GM13976 (cell line): ENCODE data around the gene LXN.
"Not testable (repeated sequence)": the region's sequence is repeated elsewhere in the genome, so short reads cannot be mapped to it uniquely, and the experiment has no call there.

ENCODE experiments used
- DNase-seq: peaks from one replicate; pipeline ENCODE4 v3.0.0; 2012; ENCODE audit warnings: low spot score
- in situ Hi-C: fragments of 300-500 bp; cut with MboI; formaldehyde crosslinking; loops from one replicate; pipeline ENCODE4 v1.12.0; 2022; ENCODE audit warnings: low sequenced_read_pairs, mixed read lengths, inconsistent platforms; ENCODE audit not compliant: unreplicated experiment
- TF ChIP-seq, protein P1 (sequence below): IDR thresholded peaks from 2 replicates; pipeline ENCODE4 v1.5.1; 2012; ENCODE audit warnings: borderline replicate concordance, mild to moderate bottlenecking; ENCODE audit not compliant: insufficient read depth; ENCODE audit errors: extremely low read depth, missing control alignments, control extremely low read depth

LXN gene

DNA sequence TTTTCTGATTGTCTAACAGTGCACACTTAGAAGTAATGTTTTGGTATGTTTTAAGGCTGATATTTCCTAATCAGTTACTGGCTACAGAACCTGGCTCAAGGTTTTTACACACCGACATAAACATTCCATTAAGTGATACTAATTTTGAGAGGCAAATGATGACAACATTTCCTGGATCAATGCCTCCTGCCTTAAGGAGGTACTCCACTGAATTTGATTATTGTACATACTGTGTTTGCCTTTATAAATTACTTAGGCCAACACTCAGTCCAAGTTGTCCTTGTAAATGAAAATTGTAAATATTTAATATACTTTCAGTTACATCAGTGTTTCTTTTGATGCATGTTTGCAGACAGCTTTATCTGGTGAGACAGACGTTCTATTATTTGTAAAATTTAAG lies 24.2 kb upstream of the LXN start:
- in situ Hi-C loops: no loop called here
- no peak for DNase-seq
- TF ChIP-seq, protein P1, sequence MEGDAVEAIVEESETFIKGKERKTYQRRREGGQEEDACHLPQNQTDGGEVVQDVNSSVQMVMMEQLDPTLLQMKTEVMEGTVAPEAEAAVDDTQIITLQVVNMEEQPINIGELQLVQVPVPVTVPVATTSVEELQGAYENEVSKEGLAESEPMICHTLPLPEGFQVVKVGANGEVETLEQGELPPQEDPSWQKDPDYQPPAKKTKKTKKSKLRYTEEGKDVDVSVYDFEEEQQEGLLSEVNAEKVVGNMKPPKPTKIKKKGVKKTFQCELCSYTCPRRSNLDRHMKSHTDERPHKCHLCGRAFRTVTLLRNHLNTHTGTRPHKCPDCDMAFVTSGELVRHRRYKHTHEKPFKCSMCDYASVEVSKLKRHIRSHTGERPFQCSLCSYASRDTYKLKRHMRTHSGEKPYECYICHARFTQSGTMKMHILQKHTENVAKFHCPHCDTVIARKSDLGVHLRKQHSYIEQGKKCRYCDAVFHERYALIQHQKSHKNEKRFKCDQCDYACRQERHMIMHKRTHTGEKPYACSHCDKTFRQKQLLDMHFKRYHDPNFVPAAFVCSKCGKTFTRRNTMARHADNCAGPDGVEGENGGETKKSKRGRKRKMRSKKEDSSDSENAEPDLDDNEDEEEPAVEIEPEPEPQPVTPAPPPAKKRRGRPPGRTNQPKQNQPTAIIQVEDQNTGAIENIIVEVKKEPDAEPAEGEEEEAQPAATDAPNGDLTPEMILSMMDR: no peak

DNA sequence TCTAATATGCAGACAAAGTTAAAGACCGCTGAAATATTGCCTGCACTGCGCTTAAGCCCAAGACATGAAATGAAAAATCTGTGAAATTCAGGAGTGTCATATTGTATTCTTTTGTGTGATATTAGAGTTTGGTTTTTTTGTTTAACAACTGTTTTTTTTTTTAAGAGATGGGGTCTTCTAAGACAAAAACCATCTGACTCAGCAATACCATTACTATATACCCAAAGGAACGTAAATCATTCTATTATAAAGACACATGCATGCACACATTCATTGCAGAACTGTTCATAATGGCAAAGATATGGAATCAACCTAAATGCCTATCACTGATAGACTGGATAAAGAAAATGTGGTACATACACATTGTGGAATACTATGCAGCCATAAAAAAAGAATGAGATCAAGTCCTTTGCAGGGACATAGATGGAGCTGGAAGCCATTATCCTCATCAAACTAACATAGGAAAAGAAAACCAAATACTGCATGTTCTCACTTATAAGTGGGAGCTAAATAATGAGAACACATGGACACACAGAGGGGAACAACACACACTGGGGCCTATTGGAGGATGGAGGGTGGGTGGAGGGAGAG lies 21.5 kb upstream of the LXN start:
- DNase-seq, in situ Hi-C loops: not testable (repeated sequence)

DNA sequence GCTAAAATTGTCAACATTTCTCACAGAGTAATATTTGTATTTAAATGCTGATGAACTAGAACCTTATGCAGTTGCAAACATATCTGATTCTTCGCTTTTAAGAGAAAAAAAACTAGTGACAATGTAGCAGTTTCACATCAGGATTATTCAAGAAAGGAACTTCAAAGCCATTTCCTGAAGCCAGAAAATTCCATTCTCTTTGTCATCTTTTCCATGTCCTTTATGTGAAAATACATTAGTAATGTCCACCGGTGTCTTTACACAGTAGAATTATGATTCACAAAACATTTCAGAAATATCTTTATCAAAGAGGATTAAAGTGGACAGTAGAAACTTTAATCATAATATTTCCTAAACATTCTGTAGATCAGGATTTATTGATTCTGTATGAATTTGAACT lies 12.7 kb upstream of the LXN start:
- in situ Hi-C loops: no loop called here
- TF ChIP-seq, protein P1: no peak
- no peak for DNase-seq

DNA sequence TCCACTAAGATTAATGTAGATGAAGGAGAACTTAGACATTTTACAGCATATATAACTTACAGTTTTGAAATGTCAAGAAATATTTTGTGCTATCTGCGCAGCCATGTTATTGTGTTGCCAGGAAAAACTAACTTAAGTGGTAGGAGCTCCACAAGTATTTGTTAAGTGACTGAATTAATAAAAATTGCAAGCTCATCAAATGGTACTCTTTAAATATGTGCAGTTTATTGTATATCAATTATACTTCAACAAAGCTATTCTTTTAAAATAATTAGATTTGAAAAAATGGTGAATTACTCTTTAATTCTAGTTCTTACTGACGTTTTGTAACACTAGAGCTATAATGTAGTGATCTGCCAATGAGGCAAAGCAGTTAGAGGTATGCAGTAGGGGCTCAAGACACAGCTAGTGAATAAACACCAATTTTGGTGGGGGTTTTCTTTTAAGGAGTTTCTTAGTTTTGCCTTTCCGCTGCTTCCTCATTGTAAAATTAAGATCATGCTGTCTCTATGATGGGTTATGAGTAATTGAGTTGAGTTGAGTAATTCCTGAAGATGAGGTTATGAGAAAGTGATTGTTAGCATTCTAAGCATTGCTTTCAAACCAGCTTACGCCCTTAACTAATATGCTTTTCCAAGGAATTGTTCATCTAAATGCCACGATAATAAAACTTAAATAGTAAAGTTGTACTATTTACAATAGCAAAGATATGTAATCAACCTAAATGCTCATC lies 10.9 kb upstream of the LXN start:
- no peak for DNase-seq
- TF ChIP-seq, protein P1: no peak
- in situ Hi-C loops: no loop called here

DNA sequence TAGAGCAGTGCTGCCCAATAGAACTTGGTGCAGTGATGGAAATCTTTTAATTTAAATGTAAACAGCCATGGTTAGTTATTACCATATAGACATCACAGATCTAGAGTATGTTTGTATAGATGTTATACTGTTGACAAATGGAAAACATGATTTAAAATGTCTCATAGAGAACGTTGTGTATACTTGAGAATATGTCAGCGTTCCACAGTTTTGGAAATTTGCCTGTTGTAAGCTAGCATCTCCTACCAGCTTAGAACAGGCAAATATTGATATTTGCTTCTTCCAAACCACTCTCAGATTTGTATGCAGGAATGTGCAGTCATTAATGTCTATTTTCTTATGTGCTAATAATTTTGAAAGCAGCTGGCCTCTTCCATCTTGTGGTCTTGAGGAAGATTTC lies 8.4 kb upstream of the LXN start:
- in situ Hi-C loops: no loop called here
- TF ChIP-seq, protein P1: no peak
- no peak for DNase-seq

DNA sequence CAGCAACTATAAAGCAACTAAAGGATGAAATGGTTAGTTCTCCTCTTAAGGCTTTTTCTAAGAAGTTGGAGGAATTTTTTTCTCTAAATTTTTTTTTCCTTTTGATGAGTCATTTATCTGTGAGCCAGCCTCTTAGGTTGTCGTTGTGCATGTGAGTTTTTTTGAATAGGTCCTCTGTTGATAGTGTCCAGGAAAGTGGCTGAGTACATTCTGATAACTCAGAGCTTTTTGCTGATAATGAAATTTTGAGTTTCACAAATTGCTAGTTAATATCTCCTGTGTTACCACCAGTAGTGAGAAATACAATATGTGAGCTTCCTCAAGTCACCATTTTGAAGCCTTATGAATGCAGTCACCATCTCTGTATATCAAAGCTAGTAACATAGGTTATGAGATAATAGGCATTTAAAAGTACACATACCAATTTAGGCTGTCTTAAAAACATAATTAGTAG lies 7.1 kb upstream of the LXN start:
- TF ChIP-seq, protein P1: no peak
- in situ Hi-C loops: no loop called here
- DNase-seq: no peak

DNA sequence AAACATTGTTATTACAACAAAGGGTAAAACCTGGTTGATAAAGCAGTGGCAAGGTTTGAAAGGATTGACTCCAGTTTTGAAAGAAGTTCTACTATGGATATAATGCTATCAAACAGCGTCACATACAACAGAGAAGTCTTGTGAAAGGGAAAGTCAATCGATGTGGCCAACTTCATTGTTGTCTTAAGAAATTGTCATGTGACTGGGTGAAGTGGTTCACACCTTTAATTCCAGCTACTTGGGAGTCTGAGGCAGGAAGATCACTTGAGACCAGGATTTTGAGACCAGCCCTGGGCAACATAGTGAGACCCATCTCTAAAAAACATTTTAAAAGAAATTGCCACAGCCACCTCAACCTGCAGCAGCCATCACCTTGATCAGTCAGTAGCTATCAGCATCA lies 6.2 kb upstream of the LXN start:
- in situ Hi-C loops: no loop called here
- TF ChIP-seq, protein P1: no peak
- no peak for DNase-seq
